Measurements from ENCODE around the gene PDYN.

Gene PDYN

GRCh38 chr20:2005831-2006426, 12.1 kb upstream of the PDYN start:
- no peak overlapping the region for H3K18ac ChIP-seq (ENCODE audit: low read length)
- H3K4me2 ChIP-seq (ENCODE audit: low read length), result no peak overlapping the region
- no peak overlapping the region for H4K8ac ChIP-seq (ENCODE audit: low read depth, low read length)
- H2BK15ac ChIP-seq (replicated peaks; ENCODE audit: low read depth), result no peak overlapping the region
- no peak overlapping the region for H3K23ac ChIP-seq (ENCODE audit: low read length)
- no peak overlapping the region for H2BK5ac ChIP-seq (ENCODE audit: low read length)
- no peak overlapping the region for H3K4me3 ChIP-seq (ENCODE audit: low read length)
- H4K5ac ChIP-seq (ENCODE audit: low read length), result no peak overlapping the region
- H3K27ac ChIP-seq (ENCODE audit: low read depth, low read length), result no peak overlapping the region
- H3K4me1 ChIP-seq (ENCODE audit: control insufficient read depth, low read depth, low read length), result no peaks in the 10 kb centered on the region
- DNase-seq, result peak; percentile 80
- no peak overlapping the region for H3K56ac ChIP-seq (ENCODE audit: low read length)
- no peak overlapping the region for H3K9ac ChIP-seq (ENCODE audit: low read length)
- H2BK120ac ChIP-seq (ENCODE audit: low read depth, low read length), result no peak overlapping the region
- no peaks in the 10 kb centered on the region for H3K27me3 ChIP-seq (ENCODE audit: insufficient read depth, low read length, poor library complexity)
- H3K36me3 ChIP-seq (ENCODE audit: control insufficient read depth, insufficient read depth, low read length), result no peaks in the 10 kb centered on the region
- no peak overlapping the region for H2AK5ac ChIP-seq (ENCODE audit: low read length)
- H3K79me1 ChIP-seq (ENCODE audit: low read length), result no peaks in the 10 kb centered on the region
- WGBS (ENCODE audit: extremely low coverage, insufficient coverage, low lambda C conversion rate), result no CpG with 5 or more reads among the region's 12 CpGs
- H3K4ac ChIP-seq (ENCODE audit: low read depth, low read length), result no peak overlapping the region
- H3K79me2 ChIP-seq (ENCODE audit: control insufficient read depth, insufficient read depth, low read length), result no peaks in the 10 kb centered on the region

- H2BK15ac ChIP-seq (replicated peaks; ENCODE audit: low read depth), result no peak overlapping the region
- H3K18ac ChIP-seq (ENCODE audit: low read length), result no peak overlapping the region
- no peak overlapping the region for H4K5ac ChIP-seq (ENCODE audit: low read length)
- H3K4me1 ChIP-seq (ENCODE audit: control insufficient read depth, low read depth, low read length), result no peaks in the 10 kb centered on the region
- H3K27ac ChIP-seq (ENCODE audit: low read depth, low read length), result no peak overlapping the region
- H3K4me2 ChIP-seq (ENCODE audit: low read length), result no peak overlapping the region
- H3K36me3 ChIP-seq (ENCODE audit: control insufficient read depth, insufficient read depth, low read length), result no peaks in the 10 kb centered on the region
- WGBS (ENCODE audit: extremely low coverage, insufficient coverage, low lambda C conversion rate), result no CpG with 5 or more reads among the region's 1 CpG
- no peak overlapping the region for H3K56ac ChIP-seq (ENCODE audit: low read length)
- no peak overlapping the region for H3K4me3 ChIP-seq (ENCODE audit: low read length)
- H3K27me3 ChIP-seq (ENCODE audit: insufficient read depth, low read length, poor library complexity), result no peaks in the 10 kb centered on the region
- no peaks in the 10 kb centered on the region for H3K79me2 ChIP-seq (ENCODE audit: control insufficient read depth, insufficient read depth, low read length)
- H4K8ac ChIP-seq (ENCODE audit: low read depth, low read length), result no peak overlapping the region
- H3K79me1 ChIP-seq (ENCODE audit: low read length), result no peaks in the 10 kb centered on the region
- H3K23ac ChIP-seq (ENCODE audit: low read length), result no peak overlapping the region
- no peak overlapping the region for H2BK120ac ChIP-seq (ENCODE audit: low read depth, low read length)
- no peak overlapping the region for H2AK5ac ChIP-seq (ENCODE audit: low read length)
- no peak overlapping the region for H3K4ac ChIP-seq (ENCODE audit: low read depth, low read length)
- DNase-seq, result no peak
- H3K9ac ChIP-seq (ENCODE audit: low read length), result no peak overlapping the region
- H2BK5ac ChIP-seq (ENCODE audit: low read length), result no peak overlapping the region
Measured at GRCh38 chr20:2005359-2005758, 11.5 kb upstream of the PDYN start.

- Histone ChIP-seq H3K79me1 (ENCODE audit: low read length) (no peaks in the 10 kb centered on the region), H3K9ac (ENCODE audit: low read length) (no peak overlapping the region), H2BK120ac (ENCODE audit: low read depth, low read length) (no peak overlapping the region), H3K23ac (ENCODE audit: low read length) (no peak overlapping the region), H4K8ac (ENCODE audit: low read depth, low read length) (no peak overlapping the region), H3K4ac (ENCODE audit: low read depth, low read length) (no peak overlapping the region), H3K56ac (ENCODE audit: low read length) (no peak overlapping the region), H2AK5ac (ENCODE audit: low read length) (no peak overlapping the region), H4K5ac (ENCODE audit: low read length) (no peak overlapping the region), H3K27ac (ENCODE audit: low read depth, low read length) (no peak overlapping the region), H3K4me1 (ENCODE audit: control insufficient read depth, low read depth, low read length) (no peaks in the 10 kb centered on the region), H3K4me2 (ENCODE audit: low read length) (no peak overlapping the region), H3K18ac (ENCODE audit: low read length) (no peak overlapping the region), H3K27me3 (ENCODE audit: insufficient read depth, low read length, poor library complexity) (no peaks in the 10 kb centered on the region), H3K4me3 (ENCODE audit: low read length) (no peak overlapping the region), H2BK15ac (replicated peaks; ENCODE audit: low read depth) (no peak overlapping the region), H2BK5ac (ENCODE audit: low read length) (no peak overlapping the region), H3K79me2 (ENCODE audit: control insufficient read depth, insufficient read depth, low read length) (no peaks in the 10 kb centered on the region), H3K36me3 (ENCODE audit: control insufficient read depth, insufficient read depth, low read length) (no peaks in the 10 kb centered on the region)
- WGBS (ENCODE audit: extremely low coverage, insufficient coverage, low lambda C conversion rate), result no CpG with 5 or more reads among the region's 1 CpG
- DNase-seq, result no peak
Measured at GRCh38 chr20:2004171-2004570, 10.3 kb upstream of the PDYN start.

- Histone ChIP-seq H2BK120ac (ENCODE audit: low read depth, low read length) (no peak overlapping the region), H3K4ac (ENCODE audit: low read depth, low read length) (no peak overlapping the region), H4K8ac (ENCODE audit: low read depth, low read length) (no peak overlapping the region), H3K27me3 (ENCODE audit: insufficient read depth, low read length, poor library complexity) (no peaks in the 10 kb centered on the region), H3K9ac (ENCODE audit: low read length) (no peak overlapping the region), H3K4me2 (ENCODE audit: low read length) (no peak overlapping the region), H3K18ac (ENCODE audit: low read length) (no peak overlapping the region), H2AK5ac (ENCODE audit: low read length) (no peak overlapping the region), H3K56ac (ENCODE audit: low read length) (no peak overlapping the region), H3K36me3 (ENCODE audit: control insufficient read depth, insufficient read depth, low read length) (no peaks in the 10 kb centered on the region), H2BK15ac (replicated peaks; ENCODE audit: low read depth) (no peak overlapping the region), H3K79me2 (ENCODE audit: control insufficient read depth, insufficient read depth, low read length) (no peaks in the 10 kb centered on the region), H3K79me1 (ENCODE audit: low read length) (no peaks in the 10 kb centered on the region), H3K23ac (ENCODE audit: low read length) (no peak overlapping the region), H3K4me1 (ENCODE audit: control insufficient read depth, low read depth, low read length) (no peaks in the 10 kb centered on the region), H4K5ac (ENCODE audit: low read length) (no peak overlapping the region), H2BK5ac (ENCODE audit: low read length) (no peak overlapping the region), H3K27ac (ENCODE audit: low read depth, low read length) (no peak overlapping the region), H3K4me3 (ENCODE audit: low read length) (no peak overlapping the region)
- no peak for DNase-seq
- no CpG with 5 or more reads among the region's 4 CpGs for WGBS (ENCODE audit: extremely low coverage, insufficient coverage, low lambda C conversion rate)
Measured at GRCh38 chr20:2002365-2002764, 8.5 kb upstream of the PDYN start.

GRCh38 chr20:2001119-2001518, 7.3 kb upstream of the PDYN start:
- no peak overlapping the region for H3K56ac ChIP-seq (ENCODE audit: low read length)
- H3K4me1 ChIP-seq (ENCODE audit: control insufficient read depth, low read depth, low read length), result no peaks in the 10 kb centered on the region
- H2BK120ac ChIP-seq (ENCODE audit: low read depth, low read length), result no peak overlapping the region
- H3K79me2 ChIP-seq (ENCODE audit: control insufficient read depth, insufficient read depth, low read length), result no peaks in the 10 kb centered on the region
- no peak overlapping the region for H2BK5ac ChIP-seq (ENCODE audit: low read length)
- WGBS (ENCODE audit: extremely low coverage, insufficient coverage, low lambda C conversion rate), result no CpG with 5 or more reads among the region's 3 CpGs
- H4K8ac ChIP-seq (ENCODE audit: low read depth, low read length), result no peak overlapping the region
- H3K27me3 ChIP-seq (ENCODE audit: insufficient read depth, low read length, poor library complexity), result no peaks in the 10 kb centered on the region
- no peak overlapping the region for H3K9ac ChIP-seq (ENCODE audit: low read length)
- H3K79me1 ChIP-seq (ENCODE audit: low read length), result no peaks in the 10 kb centered on the region
- H2BK15ac ChIP-seq (replicated peaks; ENCODE audit: low read depth), result no peak overlapping the region
- no peak overlapping the region for H4K5ac ChIP-seq (ENCODE audit: low read length)
- H3K23ac ChIP-seq (ENCODE audit: low read length), result no peak overlapping the region
- H3K4ac ChIP-seq (ENCODE audit: low read depth, low read length), result no peak overlapping the region
- H3K18ac ChIP-seq (ENCODE audit: low read length), result no peak overlapping the region
- no peak overlapping the region for H3K27ac ChIP-seq (ENCODE audit: low read depth, low read length)
- H2AK5ac ChIP-seq (ENCODE audit: low read length), result no peak overlapping the region
- no peak overlapping the region for H3K4me2 ChIP-seq (ENCODE audit: low read length)
- no peak overlapping the region for H3K4me3 ChIP-seq (ENCODE audit: low read length)
- no peak for DNase-seq
- H3K36me3 ChIP-seq (ENCODE audit: control insufficient read depth, insufficient read depth, low read length), result no peaks in the 10 kb centered on the region

- H3K27ac ChIP-seq (ENCODE audit: low read depth, low read length), result no peak overlapping the region
- H4K8ac ChIP-seq (ENCODE audit: low read depth, low read length), result no peak overlapping the region
- no peak overlapping the region for H2BK5ac ChIP-seq (ENCODE audit: low read length)
- no peak overlapping the region for H3K56ac ChIP-seq (ENCODE audit: low read length)
- H3K79me2 ChIP-seq (ENCODE audit: control insufficient read depth, insufficient read depth, low read length), result no peaks in the 10 kb centered on the region
- H3K23ac ChIP-seq (ENCODE audit: low read length), result no peak overlapping the region
- H4K5ac ChIP-seq (ENCODE audit: low read length), result no peak overlapping the region
- H3K18ac ChIP-seq (ENCODE audit: low read length), result no peak overlapping the region
- no peak overlapping the region for H2BK120ac ChIP-seq (ENCODE audit: low read depth, low read length)
- H3K36me3 ChIP-seq (ENCODE audit: control insufficient read depth, insufficient read depth, low read length), result no peaks in the 10 kb centered on the region
- no peak overlapping the region for H2BK15ac ChIP-seq (replicated peaks; ENCODE audit: low read depth)
- WGBS (ENCODE audit: extremely low coverage, insufficient coverage, low lambda C conversion rate), result no CpG with 5 or more reads among the region's 6 CpGs
- no peak overlapping the region for H3K4me3 ChIP-seq (ENCODE audit: low read length)
- no peak overlapping the region for H3K4me2 ChIP-seq (ENCODE audit: low read length)
- no peak overlapping the region for H3K4ac ChIP-seq (ENCODE audit: low read depth, low read length)
- H3K27me3 ChIP-seq (ENCODE audit: insufficient read depth, low read length, poor library complexity), result no peaks in the 10 kb centered on the region
- no peak overlapping the region for H2AK5ac ChIP-seq (ENCODE audit: low read length)
- no peaks in the 10 kb centered on the region for H3K79me1 ChIP-seq (ENCODE audit: low read length)
- no peaks in the 10 kb centered on the region for H3K4me1 ChIP-seq (ENCODE audit: control insufficient read depth, low read depth, low read length)
- no peak overlapping the region for H3K9ac ChIP-seq (ENCODE audit: low read length)
- DNase-seq, result no peak
Measured at GRCh38 chr20:2000285-2000684, 6.4 kb upstream of the PDYN start.

Measured in mesendoderm (in vitro differentiated cells).